ENCODE results near the gene MEMO1. TPM values are rescaled to one million over a fixed set of nuclear protein-coding genes. Genes with fewer than 3 reads are reported as not detected.

MEMO1 gene
- total RNA-seq, 1 donor from 2014 or later: 59.6 TPM

GRCh38 chr2:31896293-31896692 is 114.5 kb downstream of the MEMO1 start:
- Mint-ChIP-seq H3K36me3 (ENCODE audit: low read depth, unreplicated experiment) (peaks cover 41% of the 10 kb centered on the region), H3K27ac (ENCODE audit: unreplicated experiment) (no peak overlapping the region), H3K4me1 (ENCODE audit: unreplicated experiment) (peaks cover 24% of the 10 kb centered on the region), H3K9me3 (ENCODE audit: unreplicated experiment) (peaks cover 4% of the 10 kb centered on the region), H3K4me3 (ENCODE audit: unreplicated experiment) (no peak overlapping the region), H3K27me3 (ENCODE audit: unreplicated experiment) (peaks cover 4% of the 10 kb centered on the region)
- TF ChIP-seq CTCF (IDR thresholded peaks at IDR 0.05; ENCODE audit: unreplicated experiment): no peak
- no peak for DNase-seq (ENCODE audit: low spot score)

GRCh38 chr2:31894656-31895055 is 116.2 kb downstream of the MEMO1 start:
- Mint-ChIP-seq H3K36me3 (ENCODE audit: low read depth, unreplicated experiment) (peaks cover 32% of the 10 kb centered on the region), H3K4me3 (ENCODE audit: unreplicated experiment) (no peak overlapping the region), H3K9me3 (ENCODE audit: unreplicated experiment) (peaks cover 4% of the 10 kb centered on the region), H3K27me3 (ENCODE audit: unreplicated experiment) (peaks cover 4% of the 10 kb centered on the region), H3K4me1 (ENCODE audit: unreplicated experiment) (peaks cover 32% of the 10 kb centered on the region), H3K27ac (ENCODE audit: unreplicated experiment) (no peak overlapping the region)
- TF ChIP-seq CTCF (IDR thresholded peaks at IDR 0.05; ENCODE audit: unreplicated experiment): no peak
- DNase-seq (ENCODE audit: low spot score): no peak

- peak overlapping the region; percentile 7 for H3K27ac Mint-ChIP-seq (ENCODE audit: unreplicated experiment)
- peaks cover 35% of the 10 kb centered on the region for H3K4me1 Mint-ChIP-seq (ENCODE audit: unreplicated experiment)
- no peak overlapping the region for H3K4me3 Mint-ChIP-seq (ENCODE audit: unreplicated experiment)
- H3K9me3 Mint-ChIP-seq (ENCODE audit: unreplicated experiment): no peaks in the 10 kb centered on the region
- peaks cover 2% of the 10 kb centered on the region for H3K27me3 Mint-ChIP-seq (ENCODE audit: unreplicated experiment)
- TF ChIP-seq CTCF (IDR thresholded peaks at IDR 0.05; ENCODE audit: unreplicated experiment): no peak
- DNase-seq (ENCODE audit: low spot score): no peak
- H3K36me3 Mint-ChIP-seq (ENCODE audit: low read depth, unreplicated experiment): peaks cover 17% of the 10 kb centered on the region
Observed at GRCh38 chr2:31893094-31893493, 117.7 kb downstream of the MEMO1 start.

GRCh38 chr2:31889044-31889443 is 121.8 kb downstream of the MEMO1 start:
- no peak for TF ChIP-seq CTCF (IDR thresholded peaks at IDR 0.05; ENCODE audit: unreplicated experiment)
- Mint-ChIP-seq H3K27me3 (ENCODE audit: unreplicated experiment) (peaks cover 2% of the 10 kb centered on the region), H3K27ac (ENCODE audit: unreplicated experiment) (no peak overlapping the region), H3K36me3 (ENCODE audit: low read depth, unreplicated experiment) (no peaks in the 10 kb centered on the region), H3K4me1 (ENCODE audit: unreplicated experiment) (peaks cover 33% of the 10 kb centered on the region), H3K9me3 (ENCODE audit: unreplicated experiment) (no peaks in the 10 kb centered on the region), H3K4me3 (ENCODE audit: unreplicated experiment) (no peak overlapping the region)
- no peak for DNase-seq (ENCODE audit: low spot score)

- no peaks in the 10 kb centered on the region for H3K36me3 Mint-ChIP-seq (ENCODE audit: low read depth, unreplicated experiment)
- peaks cover 2% of the 10 kb centered on the region for H3K27me3 Mint-ChIP-seq (ENCODE audit: unreplicated experiment)
- H3K4me1 Mint-ChIP-seq (ENCODE audit: unreplicated experiment): peaks cover 28% of the 10 kb centered on the region
- H3K27ac Mint-ChIP-seq (ENCODE audit: unreplicated experiment): no peak overlapping the region
- no peaks in the 10 kb centered on the region for H3K9me3 Mint-ChIP-seq (ENCODE audit: unreplicated experiment)
- no peak overlapping the region for H3K4me3 Mint-ChIP-seq (ENCODE audit: unreplicated experiment)
- DNase-seq (ENCODE audit: low spot score): no peak
- TF ChIP-seq CTCF (IDR thresholded peaks at IDR 0.05; ENCODE audit: unreplicated experiment): no peak
Observed at GRCh38 chr2:31888550-31888949, 122.3 kb downstream of the MEMO1 start.
